Neural cell (in vitro differentiated cells): ENCODE results near the gene TAF1C. TPM values are rescaled to one million over a fixed set of nuclear protein-coding genes. Genes with fewer than 3 reads are reported as not detected.
"Not testable (repeated sequence)": the region's sequence is repeated elsewhere in the genome, so short reads cannot be mapped to it uniquely, and the experiment has no call there.

Source experiments
- H2AFZ ChIP-seq: fragments of 200-600, 300-800 bp; sonication (generic), shearing (Covaris generic); 2 replicates; pipeline ENCODE4 v1.6.0; 2014; ENCODE audit warnings: low read depth, mild to moderate bottlenecking, antibody characterized with exemption, low read length, moderate library complexity
- H3F3A ChIP-seq: fragments of 200-600 bp; shearing (Covaris generic); 2 replicates; pipeline ENCODE4 v1.6.1; 2016; ENCODE audit warnings: mild to moderate bottlenecking, moderate library complexity, mixed read lengths, antibody characterized with exemption, low read length; ENCODE audit not compliant: insufficient read depth, poor library complexity, severe bottlenecking
- H3K27ac ChIP-seq: fragments of 200-600, 300-800 bp; sonication (generic), shearing (Covaris generic); 2 replicates; pipeline ENCODE4 v1.5.1; 2014; ENCODE audit warnings: mild to moderate bottlenecking, low read length, moderate library complexity
- H3K27me3 ChIP-seq: fragments of 300-800, 200-600 bp; sonication (generic), shearing (Covaris generic); 2 replicates; pipeline ENCODE4 v1.6.0; 2014; ENCODE audit warnings: mild to moderate bottlenecking, low read depth, low read length, moderate library complexity; ENCODE audit not compliant: insufficient read depth
- H3K36me3 ChIP-seq: fragments of 300-800, 200-600 bp; sonication (generic), shearing (Covaris generic); 2 replicates; pipeline ENCODE4 v1.5.1; 2014; ENCODE audit warnings: mild to moderate bottlenecking, antibody characterized with exemption, low read length, moderate library complexity; ENCODE audit not compliant: insufficient read depth
- H3K4me2 ChIP-seq: fragments of 300-800, 200-600 bp; sonication (generic), shearing (Covaris generic); 2 replicates; pipeline ENCODE4 v1.6.0; 2014; ENCODE audit warnings: mild to moderate bottlenecking, low read length
- H3K4me3 ChIP-seq: fragments of 300-800, 200-600 bp; sonication (generic), shearing (Covaris generic); 2 replicates; pipeline ENCODE4 v1.5.1; 2014; ENCODE audit warnings: mild to moderate bottlenecking, low read length, moderate library complexity
- H3K79me2 ChIP-seq: fragments of 200-600 bp; shearing (Covaris generic); replicated peaks from 2 replicates; pipeline ENCODE4 v1.6.0; 2014; ENCODE audit warnings: mild to moderate bottlenecking, low read length, moderate library complexity; ENCODE audit not compliant: insufficient read depth
- H3K9ac ChIP-seq: fragments of 300-800, 200-600 bp; sonication (generic), shearing (Covaris generic); 2 replicates; pipeline ENCODE4 v1.6.1; 2016; ENCODE audit warnings: mild to moderate bottlenecking, low read length, mixed read lengths
- H3K9me2 ChIP-seq: fragments of 200-600 bp; shearing (Covaris generic); 2 replicates; pipeline ENCODE4 v1.6.1; 2016; ENCODE audit warnings: mild to moderate bottlenecking, low read length, mixed read lengths; ENCODE audit not compliant: insufficient read depth
- H3K9me3 ChIP-seq: fragments of 200-600, 300-800 bp; sonication (generic), shearing (Covaris generic); 2 replicates; pipeline ENCODE4 v1.6.1; 2016; ENCODE audit warnings: mild to moderate bottlenecking, mixed run types, low read length, moderate library complexity, mixed read lengths
- H4K20me1 ChIP-seq: fragments of 200-600 bp; shearing (Covaris generic); 2 replicates; pipeline ENCODE4 v1.6.1; 2016; ENCODE audit warnings: mild to moderate bottlenecking, mixed run types; ENCODE audit not compliant: insufficient read depth
- EP300 ChIP-seq: fragments of 450-650 bp; conservative IDR thresholded peaks from 2 replicates; pipeline ENCODE4 v1.6.1; 2014; ENCODE audit warnings: antibody characterized with exemption, mild to moderate bottlenecking, moderate library complexity; ENCODE audit not compliant: poor library complexity, severe bottlenecking
- EZH2 ChIP-seq: fragments of 200-600, 300-800 bp; shearing (Covaris generic), sonication (generic); IDR thresholded peaks from 2 replicates; pipeline ENCODE4 v1.6.1; 2014; ENCODE audit warnings: antibody characterized with exemption, low read length, borderline replicate concordance, mild to moderate bottlenecking; ENCODE audit not compliant: insufficient read depth, poor library complexity, severe bottlenecking
- MXI1 ChIP-seq: fragments of 450-650 bp; conservative IDR thresholded peaks from 2 replicates; pipeline ENCODE4 v1.6.1; 2014; ENCODE audit warnings: antibody characterized with exemption, mild to moderate bottlenecking; ENCODE audit not compliant: poor library complexity, severe bottlenecking
- POLR2AphosphoS5 ChIP-seq: IDR thresholded peaks from 2 replicates; pipeline ENCODE4 v1.6.1; 2012
- RAD21 ChIP-seq: fragments of 450-650 bp; conservative IDR thresholded peaks from 2 replicates; pipeline ENCODE4 v1.6.1; 2014; ENCODE audit warnings: antibody characterized with exemption, mild to moderate bottlenecking, moderate library complexity
- REST ChIP-seq: IDR thresholded peaks from 2 replicates; pipeline ENCODE4 v1.6.1; 2012; ENCODE audit warnings: borderline replicate concordance
- SMC3 ChIP-seq: fragments of 450-650 bp; conservative IDR thresholded peaks from 2 replicates; pipeline ENCODE4 v1.6.1; 2014; ENCODE audit warnings: antibody characterized with exemption, mild to moderate bottlenecking, moderate library complexity; ENCODE audit not compliant: poor library complexity
- TAF1 ChIP-seq: IDR thresholded peaks from 2 replicates; pipeline ENCODE4 v1.6.1; 2012; ENCODE audit warnings: low read depth
- polyA plus RNA-seq: library from polyadenylated mRNA; depleted of rRNA; stranded (reverse); fragments of >200 nt; gene quantifications from 2 replicates; pipeline ENCODE4 v1.2.3, GENCODE V29; 2014
- TF ChIP-seq, protein P1 (sequence below): fragments of 450-650 bp; IDR thresholded peaks from 2 replicates; pipeline ENCODE4 v1.5.1; 2014; ENCODE audit warnings: antibody characterized with exemption, mild to moderate bottlenecking, moderate library complexity; ENCODE audit not compliant: poor library complexity, severe bottlenecking

The TAF1C gene
- polyA plus RNA-seq, 1 donor from 2014 or later: 25.5 TPM

- Histone ChIP-seq H3K9me3 (no peaks in the 10 kb centered on the region), H3K9me2 (no peaks in the 10 kb centered on the region), H3K36me3 (no peaks in the 10 kb centered on the region), H3K9ac (no peak overlapping the region), H2AFZ (no peak overlapping the region), H3K79me2 (no peaks in the 10 kb centered on the region), H3K4me2 (no peak overlapping the region), H3K27me3 (no peaks in the 10 kb centered on the region), H3K27ac (no peak overlapping the region), H3K4me3 (no peak overlapping the region), H4K20me1 (no peaks in the 10 kb centered on the region), H3F3A (no peaks in the 10 kb centered on the region)
- TF ChIP-seq EZH2: no peak
- TF ChIP-seq MXI1: no peak
- TF ChIP-seq, protein P1, sequence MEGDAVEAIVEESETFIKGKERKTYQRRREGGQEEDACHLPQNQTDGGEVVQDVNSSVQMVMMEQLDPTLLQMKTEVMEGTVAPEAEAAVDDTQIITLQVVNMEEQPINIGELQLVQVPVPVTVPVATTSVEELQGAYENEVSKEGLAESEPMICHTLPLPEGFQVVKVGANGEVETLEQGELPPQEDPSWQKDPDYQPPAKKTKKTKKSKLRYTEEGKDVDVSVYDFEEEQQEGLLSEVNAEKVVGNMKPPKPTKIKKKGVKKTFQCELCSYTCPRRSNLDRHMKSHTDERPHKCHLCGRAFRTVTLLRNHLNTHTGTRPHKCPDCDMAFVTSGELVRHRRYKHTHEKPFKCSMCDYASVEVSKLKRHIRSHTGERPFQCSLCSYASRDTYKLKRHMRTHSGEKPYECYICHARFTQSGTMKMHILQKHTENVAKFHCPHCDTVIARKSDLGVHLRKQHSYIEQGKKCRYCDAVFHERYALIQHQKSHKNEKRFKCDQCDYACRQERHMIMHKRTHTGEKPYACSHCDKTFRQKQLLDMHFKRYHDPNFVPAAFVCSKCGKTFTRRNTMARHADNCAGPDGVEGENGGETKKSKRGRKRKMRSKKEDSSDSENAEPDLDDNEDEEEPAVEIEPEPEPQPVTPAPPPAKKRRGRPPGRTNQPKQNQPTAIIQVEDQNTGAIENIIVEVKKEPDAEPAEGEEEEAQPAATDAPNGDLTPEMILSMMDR: no peak
- no peak for TF ChIP-seq SMC3
- no peak for TF ChIP-seq RAD21
- TF ChIP-seq EP300: no peak
- TF ChIP-seq POLR2AphosphoS5: no peak
- TF ChIP-seq REST: no peak
- TF ChIP-seq TAF1: no peak
Measured at GRCh38 chr16:84218176-84218823, 31.4 kb upstream of the TAF1C start.

- not testable (repeated sequence) for H3K4me3 ChIP-seq, H3K36me3 ChIP-seq, H2AFZ ChIP-seq, H3K9me2 ChIP-seq, H3K27ac ChIP-seq, H3F3A ChIP-seq, H3K9ac ChIP-seq, H3K79me2 ChIP-seq, H3K4me2 ChIP-seq, H3K9me3 ChIP-seq, H4K20me1 ChIP-seq, H3K27me3 ChIP-seq
Measured at GRCh38 chr16:84216144-84216543, 29.3 kb upstream of the TAF1C start.

- H3K9me3 ChIP-seq: no peaks in the 10 kb centered on the region
- H3K79me2 ChIP-seq: no peaks in the 10 kb centered on the region
- no peaks in the 10 kb centered on the region for H3K36me3 ChIP-seq
- no peaks in the 10 kb centered on the region for H3K27me3 ChIP-seq
- H2AFZ ChIP-seq: no peak overlapping the region
- no peaks in the 10 kb centered on the region for H3K9me2 ChIP-seq
- H4K20me1 ChIP-seq: no peaks in the 10 kb centered on the region
- no peak overlapping the region for H3K4me3 ChIP-seq
- no peak for TF ChIP-seq EP300
- TF ChIP-seq POLR2AphosphoS5: no peak
- no peak for TF ChIP-seq REST
- TF ChIP-seq, protein P1: no peak
- TF ChIP-seq EZH2: no peak
- no peak for TF ChIP-seq RAD21
- TF ChIP-seq MXI1: no peak
- H3K9ac ChIP-seq: no peak overlapping the region
- no peak overlapping the region for H3K27ac ChIP-seq
- no peak overlapping the region for H3K4me2 ChIP-seq
- no peaks in the 10 kb centered on the region for H3F3A ChIP-seq
Measured at GRCh38 chr16:84215531-84215930, 28.7 kb upstream of the TAF1C start.
